Loucy (cell line): Measurements from ENCODE around the gene EPB41.

Source experiments
- EZH2phosphoT487 ChIP-seq: fragments of 200-600 bp; IDR thresholded peaks from 2 replicates; pipeline ENCODE4 v1.6.1; 2018; ENCODE audit warnings: antibody characterized with exemption, mild to moderate bottlenecking, moderate library complexity, borderline replicate concordance
- TF ChIP-seq, protein P1 (sequence below): fragments of 200-600 bp; sonication (generic); conservative IDR thresholded peaks from 2 replicates; pipeline ENCODE4 v1.5.1; 2014; ENCODE audit warnings: mild to moderate bottlenecking, antibody characterized with exemption, low read length

DNA sequence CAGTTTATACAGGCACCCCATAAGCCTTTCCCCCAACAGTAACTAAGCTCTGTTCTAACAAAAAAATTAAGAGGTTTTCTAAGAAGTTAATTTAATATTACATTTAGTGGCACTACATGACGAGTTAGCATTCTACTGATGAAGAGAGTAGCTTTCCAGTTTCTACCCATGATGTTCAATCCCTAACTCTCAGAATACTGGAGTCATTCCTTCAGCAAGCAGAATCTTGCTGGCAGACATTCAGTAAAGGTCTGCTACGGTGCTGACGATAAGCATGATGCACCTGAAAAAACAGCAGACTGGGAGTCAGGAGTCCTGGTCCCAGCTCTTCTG lies 242.9 kb downstream of the EPB41 start:
- TF ChIP-seq, protein P1, sequence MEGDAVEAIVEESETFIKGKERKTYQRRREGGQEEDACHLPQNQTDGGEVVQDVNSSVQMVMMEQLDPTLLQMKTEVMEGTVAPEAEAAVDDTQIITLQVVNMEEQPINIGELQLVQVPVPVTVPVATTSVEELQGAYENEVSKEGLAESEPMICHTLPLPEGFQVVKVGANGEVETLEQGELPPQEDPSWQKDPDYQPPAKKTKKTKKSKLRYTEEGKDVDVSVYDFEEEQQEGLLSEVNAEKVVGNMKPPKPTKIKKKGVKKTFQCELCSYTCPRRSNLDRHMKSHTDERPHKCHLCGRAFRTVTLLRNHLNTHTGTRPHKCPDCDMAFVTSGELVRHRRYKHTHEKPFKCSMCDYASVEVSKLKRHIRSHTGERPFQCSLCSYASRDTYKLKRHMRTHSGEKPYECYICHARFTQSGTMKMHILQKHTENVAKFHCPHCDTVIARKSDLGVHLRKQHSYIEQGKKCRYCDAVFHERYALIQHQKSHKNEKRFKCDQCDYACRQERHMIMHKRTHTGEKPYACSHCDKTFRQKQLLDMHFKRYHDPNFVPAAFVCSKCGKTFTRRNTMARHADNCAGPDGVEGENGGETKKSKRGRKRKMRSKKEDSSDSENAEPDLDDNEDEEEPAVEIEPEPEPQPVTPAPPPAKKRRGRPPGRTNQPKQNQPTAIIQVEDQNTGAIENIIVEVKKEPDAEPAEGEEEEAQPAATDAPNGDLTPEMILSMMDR: no peak
- TF ChIP-seq EZH2phosphoT487: no peak
